IMR-90 (cell line): Measurements from ENCODE around the gene ALDH3B2. TPM values are rescaled to one million over a fixed set of nuclear protein-coding genes. Genes with fewer than 3 reads are reported as not detected.

Experiments used
- ATAC-seq: fragments of 200-7000 bp; cut with Tn5 transposase; 2 replicates; pipeline ENCODE4 v1.9.1; 2020; ENCODE audit warnings: low read depth, mild to moderate bottlenecking, moderate library complexity
- BruUV-seq: library from RNA; stranded (reverse); fragments of 400-500 nt; replicated peaks from 2 replicates; lab custom pipeline; 2021; lab: Mats Ljungman, UMichigan
- CTCF ChIA-PET: fragments of 300-600 bp; formaldehyde crosslinking; extraction: SDS; loops from one replicate; lab custom pipeline; 2021; ENCODE audit warnings: antibody characterized with exemption; lab: Yijun Ruan, JAX
- POLR2A ChIA-PET: fragments of 300-600 bp; sonication (Branson Sonifier 250); formaldehyde crosslinking; loops from one replicate; lab custom pipeline; 2022; ENCODE audit warnings: antibody characterized with exemption; ENCODE audit not compliant: unreplicated experiment; lab: Charles Lee
- DNase-seq: peaks from one replicate; pipeline ENCODE4 v3.0.0; 2013
- H2AFZ ChIP-seq: replicated peaks from 2 replicates; pipeline ENCODE3; 2013; ENCODE audit warnings: low read length, mild to moderate bottlenecking; ENCODE audit not compliant: poor library complexity
- H2AK5ac ChIP-seq: 2 replicates; pipeline ENCODE4 v1.6.1; 2013; ENCODE audit warnings: low read depth, low read length, inconsistent platforms
- H2AK9ac ChIP-seq: replicated peaks from 2 replicates; pipeline ENCODE3; 2013; ENCODE audit warnings: mild to moderate bottlenecking, low read depth, low read length, moderate library complexity; ENCODE audit not compliant: poor library complexity
- H2BK120ac ChIP-seq: 2 replicates; pipeline ENCODE4 v1.6.1; 2013; ENCODE audit warnings: low read depth, low read length, inconsistent platforms
- H2BK15ac ChIP-seq: 3 replicates; pipeline ENCODE4 v1.6.1; 2013; ENCODE audit warnings: low read depth, low read length, inconsistent platforms
- H2BK20ac ChIP-seq: 2 replicates; pipeline ENCODE4 v1.6.1; 2013; ENCODE audit warnings: low read depth, mild to moderate bottlenecking, inconsistent platforms, low read length, moderate library complexity
- H2BK5ac ChIP-seq: 2 replicates; pipeline ENCODE4 v1.6.1; 2013; ENCODE audit warnings: mild to moderate bottlenecking, low read depth, low read length, inconsistent platforms; ENCODE audit not compliant: poor library complexity, severe bottlenecking
- H3K14ac ChIP-seq: replicated peaks from 2 replicates; pipeline ENCODE4 v1.6.1; 2013; ENCODE audit warnings: low read depth, low read length, inconsistent platforms
- H3K18ac ChIP-seq: 2 replicates; pipeline ENCODE4 v1.6.1; 2013; ENCODE audit warnings: low read depth, low read length, control low read depth
- H3K23ac ChIP-seq: 2 replicates; pipeline ENCODE4 v1.6.1; 2013; ENCODE audit warnings: low read depth, low read length, inconsistent platforms
- H3K27ac ChIP-seq: 2 replicates; pipeline ENCODE4 v1.5.1; 2013; ENCODE audit warnings: mild to moderate bottlenecking, control low read depth, low read length; ENCODE audit not compliant: insufficient read depth
- H3K27me3 ChIP-seq: 2 replicates; pipeline ENCODE4 v1.6.1; 2013; ENCODE audit warnings: low read length; ENCODE audit not compliant: control insufficient read depth, insufficient read depth
- H3K36me3 ChIP-seq: 2 replicates; pipeline ENCODE4 v1.6.1; 2013; ENCODE audit warnings: low read length, mixed read lengths; ENCODE audit not compliant: control insufficient read depth, insufficient read depth
- H3K4ac ChIP-seq: 2 replicates; pipeline ENCODE4 v1.6.1; 2013; ENCODE audit warnings: low read depth, low read length, inconsistent platforms
- H3K4me1 ChIP-seq: 2 replicates; pipeline ENCODE4 v1.6.1; 2013; ENCODE audit warnings: low read length, mixed read lengths; ENCODE audit not compliant: control insufficient read depth, insufficient read depth
- H3K4me2 ChIP-seq: 2 replicates; pipeline ENCODE4 v1.6.1; 2013; ENCODE audit warnings: low read depth, mild to moderate bottlenecking, control low read depth, low read length, moderate library complexity
- H3K4me3 ChIP-seq: 2 replicates; pipeline ENCODE4 v1.5.1; 2013; ENCODE audit warnings: low read depth, mild to moderate bottlenecking, control low read depth, low read length, moderate library complexity; ENCODE audit not compliant: insufficient read depth
- H3K56ac ChIP-seq: 2 replicates; pipeline ENCODE4 v1.6.1; 2013; ENCODE audit warnings: low read length, inconsistent platforms; ENCODE audit not compliant: insufficient read depth; ENCODE audit errors: extremely low read depth
- H3K79me1 ChIP-seq, 2 experiments: 2 replicates each; pipeline ENCODE4 v1.6.1; 2013; ENCODE audit warnings: low read length in 2 of 2, inconsistent platforms in 1 of 2, low read depth in 1 of 2
- H3K9ac ChIP-seq: 2 replicates; pipeline ENCODE4 v1.6.1; 2013; ENCODE audit warnings: low read depth, low read length, control low read depth
- H3K9me1 ChIP-seq: 2 replicates; pipeline ENCODE4 v1.6.1; 2013; ENCODE audit warnings: low read length, inconsistent platforms; ENCODE audit not compliant: insufficient read depth
- H3K9me3 ChIP-seq: 2 replicates; pipeline ENCODE4 v1.6.1; 2013; ENCODE audit warnings: low read length; ENCODE audit not compliant: control insufficient read depth, insufficient read depth
- H4K20me1 ChIP-seq: 2 replicates; pipeline ENCODE4 v1.6.1; 2013; ENCODE audit warnings: low read length, inconsistent platforms; ENCODE audit not compliant: insufficient read depth
- H4K5ac ChIP-seq: 2 replicates; pipeline ENCODE4 v1.6.1; 2013; ENCODE audit warnings: mild to moderate bottlenecking, low read depth, low read length, control low read depth
- H4K8ac ChIP-seq, 2 experiments: 2 replicates each; pipeline ENCODE4 v1.6.1; 2013; ENCODE audit warnings: low read depth in 2 of 2, low read length in 2 of 2, control low read depth in 1 of 2, inconsistent platforms in 1 of 2
- H4K91ac ChIP-seq: 2 replicates; pipeline ENCODE4 v1.6.1; 2013; ENCODE audit warnings: low read depth, low read length, inconsistent platforms; ENCODE audit not compliant: insufficient read depth
- WGBS, 2 experiments: methylation state at CpG; one replicate each; pipeline versions ENCODE4 v1.1.5 to v1.1.7; 2013; ENCODE audit warnings: missing lambda C conversion rate in 2 of 2; ENCODE audit not compliant: insufficient read length in 1 of 2; ENCODE audit errors: extremely low coverage in 2 of 2; 5-methylcytosine and 5-hydroxymethylcytosine counted together
- dilution Hi-C: fragments of 300-500 bp; cut with HindIII; formaldehyde crosslinking; loops from one replicate; pipeline ENCODE4 v1.14.3; 2018; ENCODE audit warnings: low sequenced_read_pairs; ENCODE audit not compliant: unreplicated experiment
- in situ Hi-C: fragments of 300-500 bp; cut with MboI; formaldehyde crosslinking; loops from 3 replicates; pipeline ENCODE4 v1.14.3; 2019; ENCODE audit warnings: low sequenced_read_pairs, inconsistent platforms, mixed read lengths
- intact Hi-C: fragments of 100-400 bp; cut with micrococcal nuclease; formaldehyde crosslinking; loops from 2 replicates; pipeline ENCODE4 v1.10.0; 2022
- polyA plus RNA-seq, 3 experiments: library from polyadenylated mRNA; depleted of rRNA; stranded (reverse); fragments of >200 nt; gene quantifications; 2 replicates each; pipeline ENCODE4 v1.2.3, GENCODE V29; 2012; ENCODE audit warnings: low replicate concordance in 1 of 3
- total RNA-seq: library from RNA; depleted of rRNA; stranded (reverse); fragments of >200 nt; gene quantifications from 2 replicates; pipeline ENCODE4 v1.2.3, GENCODE V29; 2012
- TF ChIP-seq, protein P1 (sequence below): fragments of 150-350 bp; IDR thresholded peaks from 2 replicates; pipeline ENCODE4 v1.6.1; 2017; ENCODE audit warnings: mild to moderate bottlenecking, antibody characterized with exemption, low read length, low read depth

The ALDH3B2 gene
- total and polyA plus RNA-seq, 2 of the 4 experiments (the other 2 are of a cell fraction) = not detected

DNA sequence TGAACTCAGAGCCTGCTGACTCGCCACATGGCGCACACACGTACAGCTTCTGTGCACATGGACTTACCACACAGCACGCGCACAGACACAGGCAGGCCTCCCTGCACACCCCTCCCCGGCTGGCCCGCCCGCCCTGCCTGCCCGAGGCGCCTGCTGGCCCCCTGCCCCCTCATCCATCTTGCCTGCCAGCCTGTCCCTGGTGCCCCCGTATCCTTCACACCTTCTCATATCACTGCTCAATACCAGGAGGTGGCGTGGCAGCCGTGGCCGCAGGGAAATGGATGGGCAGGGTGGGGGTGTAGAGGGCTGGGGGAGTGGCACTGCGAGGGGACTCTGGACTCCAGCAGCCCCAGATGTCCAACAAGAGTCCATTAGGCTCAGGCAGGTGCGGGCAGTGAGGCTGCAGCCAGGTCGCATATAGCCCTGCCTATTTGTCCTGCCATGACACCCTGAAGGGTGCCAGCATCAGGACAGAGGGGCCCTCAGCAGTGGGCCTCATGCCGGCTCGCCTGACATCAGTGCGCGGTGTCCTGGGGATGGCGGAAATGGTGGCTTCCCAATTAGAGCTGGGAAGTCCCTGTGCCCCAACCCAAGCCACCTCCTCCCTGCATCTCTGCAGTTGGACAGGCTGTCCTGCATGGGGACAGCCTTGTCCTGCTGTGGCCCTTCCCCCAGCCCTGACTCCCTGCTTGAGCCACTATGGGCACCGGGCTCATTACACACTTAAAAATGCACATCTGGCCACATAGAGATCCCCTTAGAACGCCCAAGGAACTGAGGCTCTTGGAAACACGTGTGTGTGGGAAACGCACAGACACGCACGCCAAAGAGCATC lies 32.9 kb downstream of the ALDH3B2 start:
- ATAC-seq = no peak
- dilution Hi-C loops (no loop called here), intact Hi-C loops (loop anchor here (10.0 kb wide), 1 partner anchor 153 kb away; no protein-coding TSS in a partner anchor), in situ Hi-C loops (no loop called here)
- no peak overlapping the region for H3K18ac ChIP-seq
- no peak overlapping the region for H2AFZ ChIP-seq
- H3K56ac ChIP-seq = no peak overlapping the region
- H4K20me1 ChIP-seq = no peaks in the 10 kb centered on the region
- POLR2A ChIA-PET = no interaction called here
- CTCF ChIA-PET = interaction anchor here (0.8 kb wide), 1 partner anchor 11 kb away, joined by 3 read pairs; no protein-coding TSS in a partner anchor
- H3K79me1 ChIP-seq = no peaks in the 10 kb centered on the region
- H2BK120ac ChIP-seq = no peak overlapping the region
- H3K36me3 ChIP-seq = no peaks in the 10 kb centered on the region
- H3K27ac ChIP-seq = no peak overlapping the region
- no peak overlapping the region for H2BK15ac ChIP-seq
- no peak for DNase-seq
- no peak overlapping the region for H3K4ac ChIP-seq
- no peaks in the 10 kb centered on the region for H3K4me1 ChIP-seq
- no peak overlapping the region for H2BK20ac ChIP-seq
- H2AK9ac ChIP-seq = no peak overlapping the region
- no peak overlapping the region for H3K4me2 ChIP-seq
- peaks cover 14% of the 10 kb centered on the region; the same call in 1 of the 2 replicates for H3K27me3 ChIP-seq
- H4K8ac ChIP-seq = no peak overlapping the region
- H4K91ac ChIP-seq = no peak overlapping the region
- no peaks in the 10 kb centered on the region; the same call in 1 of the 2 replicates for H3K9me3 ChIP-seq
- no peaks in the 10 kb centered on the region for H3K9me1 ChIP-seq
- H3K9ac ChIP-seq = no peak overlapping the region
- BruUV-seq = no TSS peak
- H3K23ac ChIP-seq = no peak overlapping the region
- no peak overlapping the region for H2BK5ac ChIP-seq
- H3K14ac ChIP-seq = no peak overlapping the region
- no peak overlapping the region for H4K5ac ChIP-seq
- TF ChIP-seq, protein P1, sequence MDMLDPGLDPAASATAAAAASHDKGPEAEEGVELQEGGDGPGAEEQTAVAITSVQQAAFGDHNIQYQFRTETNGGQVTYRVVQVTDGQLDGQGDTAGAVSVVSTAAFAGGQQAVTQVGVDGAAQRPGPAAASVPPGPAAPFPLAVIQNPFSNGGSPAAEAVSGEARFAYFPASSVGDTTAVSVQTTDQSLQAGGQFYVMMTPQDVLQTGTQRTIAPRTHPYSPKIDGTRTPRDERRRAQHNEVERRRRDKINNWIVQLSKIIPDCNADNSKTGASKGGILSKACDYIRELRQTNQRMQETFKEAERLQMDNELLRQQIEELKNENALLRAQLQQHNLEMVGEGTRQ = no peak
- H3K4me3 ChIP-seq = no peak overlapping the region
- H2AK5ac ChIP-seq = no peak overlapping the region
- WGBS, 2 experiments = 89% methylated on average over 9 of the region's 28 CpGs; no CpG with 5 or more reads in 1 of the 2 experiments
